ENCODE results near the gene ABITRAM. TPM values are rescaled to one million over a fixed set of nuclear protein-coding genes. Genes with fewer than 3 reads are reported as not detected.
A peak's percentile ranks its signal among the peaks of the same experiment; 100 is the strongest.

Gene ABITRAM
- total and polyA plus RNA-seq, 2 of the 13 experiments (the other 11 are each of a cell fraction or from before 2014, with no cell fraction given), result 10.2 to 21.6 TPM

DNA sequence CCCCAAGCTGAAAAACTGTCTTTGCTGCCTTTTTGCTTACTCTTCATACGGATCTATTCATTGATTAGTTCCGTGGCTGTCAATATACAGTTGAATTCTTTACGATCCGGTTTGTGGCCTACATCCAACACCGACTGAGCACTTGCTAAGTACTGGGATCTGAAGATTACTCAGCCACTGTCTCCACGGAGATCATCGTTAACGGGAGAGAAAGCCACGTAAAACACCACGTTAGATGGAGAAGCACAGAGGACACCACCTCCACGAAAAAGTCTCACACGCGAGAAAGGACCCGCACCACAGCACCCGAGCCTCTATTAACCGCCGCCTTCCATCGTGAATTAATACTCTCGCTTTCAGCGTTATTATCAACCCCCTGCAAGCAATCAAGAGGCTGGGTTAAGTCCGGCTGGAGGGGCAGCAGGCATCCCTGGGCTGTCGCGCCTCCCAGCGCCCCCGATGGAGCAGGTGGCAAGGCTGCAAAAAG is 926 bp upstream of the ABITRAM start (continued):
- TF ChIP-seq ARID4A (CRISPR knock-in tag; IDR thresholded peaks at IDR 0.05; ENCODE audit: borderline replicate concordance), result no peak

- BruUV-seq (replicated peaks), result no TSS peak
- no peak for FAIRE-seq
- peak; percentile 94 for ATAC-seq
- peak within 1 kb of the TSS; percentile 89 for H3K9ac ChIP-seq (ENCODE audit: insufficient read depth, low read depth, low read length)
- POLR2A ChIA-PET, result interaction anchor here (0.6 to 1.3 kb wide), 3 partner anchors 22 to 65 kb away, joined by 3 to 7 read pairs (median 3); no protein-coding TSS in a partner anchor
- CTCF ChIA-PET (ENCODE audit: low intra/inter-chr PET ratio, low total read pairs), result no interaction called here
- H3K79me2 ChIP-seq (ENCODE audit: insufficient read depth, low read length), result peaks cover 62% of the 10 kb centered on the region
- H3K4me1 ChIP-seq (ENCODE audit: insufficient read depth, low read length), result peaks cover 44% of the 10 kb centered on the region
- H2AFZ ChIP-seq (ENCODE audit: low read length), result peak within 1 kb of the TSS; percentile 82
- H3K4me3 ChIP-seq (replicated peaks in 1 of 3; ENCODE audit: insufficient read depth in 1 of 3, low read depth in 2 of 3, low read length in 3 of 3), result peak within 1 kb of the TSS; percentile 84 to 100 (median 95)
- peaks cover 2 to 18% of the 10 kb centered on the region in 2 experiments; a peak in 4 of 5 replicates for H3K36me3 ChIP-seq (replicated peaks in 1 of 2; ENCODE audit: control insufficient read depth in 1 of 2, insufficient read depth in 2 of 2, low read length in 2 of 2)
- in situ Hi-C loops (cut with HindIII; ENCODE audit: extremely low pct_ligation_motif_present, low pct_unique_long_range_greater_than_20kb) (loop anchor here (5.0 kb wide), 1 partner anchor 47 kb away; no protein-coding TSS in a partner anchor), intact Hi-C loops (cut with micrococcal nuclease; ENCODE audit: unreplicated experiment) (loop anchor here (2.0 to 10.0 kb wide), 3 partner anchors 15 to 159 kb away; no protein-coding TSS in a partner anchor)
- WGBS (ENCODE audit: low lambda C conversion rate), result 0% methylated on average over 22 of the region's 48 CpGs
- H3K9me3 ChIP-seq (ENCODE audit: low read length), result no peaks in the 10 kb centered on the region
- H3K4me2 ChIP-seq (ENCODE audit: low read depth, low read length), result peak within 1 kb of the TSS; percentile 82
- H3K27ac ChIP-seq (ENCODE audit: extremely low read length, insufficient read depth, low read length), result peak within 1 kb of the TSS; percentile 84
- no peaks in the 10 kb centered on the region for H4K20me1 ChIP-seq (ENCODE audit: insufficient read depth, low read length)
- no peaks in the 10 kb centered on the region; a peak in 1 of 5 replicates for H3K27me3 ChIP-seq (ENCODE audit: control insufficient read depth in 1 of 2, insufficient read depth in 2 of 2, low read length in 2 of 2)
- peak; percentile 93 for DNase-seq (ENCODE audit: low spot score)
- TF ChIP-seq UBTF (CRISPR knock-in tag; IDR thresholded peaks at IDR 0.05) (peak; percentile 92), ZNF629 (CRISPR knock-in tag; conservative IDR thresholded peaks at IDR 0.05) (0 out of 2 replicates have a peak, but pooled peaks have one; percentile 34), U2AF1 (optimal IDR thresholded peaks at IDR 0.05; ENCODE audit: low read depth, low read length) (peak; percentile 68), SMARCE1 (IDR thresholded peaks at IDR 0.05; ENCODE audit: borderline replicate concordance) (no peak), POLR2AphosphoS5 (IDR thresholded peaks at IDR 0.05; ENCODE audit: low read depth, low read length) (peak; percentile 81), ATF5 (CRISPR knock-in tag; IDR thresholded peaks at IDR 0.05; ENCODE audit: low read depth) (peak; percentile 84; the same call in 1 of the 2 replicates), SSRP1 (CRISPR knock-in tag; IDR thresholded peaks at IDR 0.05) (0 out of 2 replicates have a peak, but pooled peaks have one; percentile 5), ZNF513 (CRISPR knock-in tag; conservative IDR thresholded peaks at IDR 0.05) (0 out of 2 replicates have a peak, but pooled peaks have one; percentile 56), PLSCR1 (CRISPR knock-in tag; IDR thresholded peaks at IDR 0.05; ENCODE audit: borderline replicate concordance) (no peak)
Measured at GRCh38 chr9:108933718-108934322, 380 bp upstream of the ABITRAM start, which contains the start of gene ELP1. ELP1 (minus strand) TSS chr9:108934124; CDS start chr9:108931146, 2,978 bp downstream.
